ENCODE measurements around the gene PTPRR.

Gene PTPRR

DNA sequence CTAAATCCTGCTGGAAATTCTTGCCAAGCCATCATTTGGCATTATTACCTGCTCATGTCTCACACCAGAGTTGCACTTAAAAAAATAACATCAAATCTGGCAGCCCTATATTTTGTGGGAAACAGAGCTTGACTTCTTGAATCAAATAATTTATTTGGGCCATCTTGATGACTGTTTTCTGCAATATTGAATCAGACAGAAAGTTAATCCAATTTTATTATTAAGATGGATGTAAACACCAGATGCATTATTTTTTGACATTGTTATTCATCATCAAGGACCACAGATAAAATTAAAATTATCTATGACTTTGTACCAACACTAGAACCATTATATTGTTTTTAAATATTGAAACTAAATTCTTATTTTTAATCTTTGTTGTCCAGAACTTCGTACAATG is 132.9 kb downstream of the PTPRR start:
- DNase-seq, result no peak

- no peak for DNase-seq
Measured at GRCh38 chr12:70785896-70786295, 134.6 kb downstream of the PTPRR start.

DNA sequence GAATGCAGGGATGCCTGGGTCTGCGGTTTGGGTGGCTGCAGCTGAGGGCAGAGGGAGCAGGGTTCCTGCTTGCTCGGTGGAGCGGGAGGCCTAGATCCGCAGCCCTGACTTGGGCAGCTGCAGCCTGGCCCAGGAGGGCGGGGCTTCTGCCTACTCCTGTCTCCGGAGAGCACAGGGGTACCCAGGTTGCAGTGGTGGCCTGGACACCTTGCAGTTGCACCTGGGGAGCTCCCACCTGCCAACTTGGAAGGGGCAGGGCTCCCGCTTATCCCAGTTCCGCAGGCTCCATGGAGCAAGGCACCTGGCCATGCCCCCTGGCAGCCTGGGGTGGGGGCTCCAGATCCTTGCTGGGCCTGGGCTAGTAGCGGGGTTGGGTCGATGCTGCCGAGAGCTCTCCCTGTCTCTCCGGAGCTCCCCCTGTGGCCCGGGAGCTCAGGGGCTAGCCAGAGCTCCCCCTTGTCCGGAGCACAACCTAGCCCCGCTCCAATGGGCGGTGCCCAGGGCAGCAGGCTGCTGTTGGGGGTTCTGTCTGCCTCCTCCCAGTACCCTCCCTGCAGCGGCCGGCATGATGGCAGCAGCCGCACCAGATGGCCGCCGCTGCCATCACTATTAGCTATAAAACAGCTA is 136.4 kb downstream of the PTPRR start:
- DNase-seq, result no peak

- DNase-seq, result no peak
Measured at GRCh38 chr12:70783455-70783854, 137.1 kb downstream of the PTPRR start.

DNA sequence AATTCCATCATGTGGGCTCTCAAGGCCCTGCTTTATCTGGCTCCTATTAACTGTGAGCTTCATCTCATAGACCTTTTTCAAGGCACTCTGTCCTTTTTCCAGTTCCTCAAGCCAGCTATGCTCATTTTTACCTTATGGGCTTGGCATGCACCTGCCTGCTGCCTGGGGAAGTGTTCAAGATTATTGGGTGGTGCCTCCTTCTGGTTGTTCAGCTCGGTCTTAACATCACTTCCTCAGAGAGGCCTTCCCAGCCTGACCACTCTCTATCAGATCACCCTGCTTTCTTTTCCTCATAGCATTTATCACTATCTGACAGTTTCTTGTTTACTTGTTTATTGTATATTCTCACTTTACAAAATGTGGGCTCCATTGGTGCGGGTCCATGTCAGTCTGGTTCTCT is 141.3 kb downstream of the PTPRR start:
- DNase-seq, result no peak

GRCh38 chr12:70774055-70774454 is 146.5 kb downstream of the PTPRR start:
- no peak for DNase-seq

- no peak for DNase-seq
Measured at GRCh38 chr12:70772836-70773235, 147.7 kb downstream of the PTPRR start.

GRCh38 chr12:70771581-70771980 is 149.0 kb downstream of the PTPRR start:
- DNase-seq, result no peak

DNA sequence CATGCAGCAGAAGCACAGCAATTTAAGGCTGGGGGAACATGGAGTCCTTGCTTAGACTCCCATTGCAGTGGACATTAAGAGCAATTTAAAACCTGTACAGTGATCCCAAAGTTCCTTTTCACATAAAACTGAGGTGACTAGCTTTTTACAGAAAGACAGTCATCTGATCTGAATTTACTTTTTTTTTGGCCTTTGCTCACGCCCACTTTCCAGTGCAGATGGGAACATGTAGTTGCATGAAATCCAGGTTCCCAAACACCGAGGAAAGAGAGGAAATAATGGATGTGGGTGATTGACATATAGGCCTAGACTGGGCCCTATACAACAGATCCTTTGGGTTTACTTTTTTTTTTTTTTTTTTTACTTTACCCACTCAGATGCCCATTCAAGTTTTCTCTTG is 156.9 kb downstream of the PTPRR start:
- no peak for DNase-seq

DNA sequence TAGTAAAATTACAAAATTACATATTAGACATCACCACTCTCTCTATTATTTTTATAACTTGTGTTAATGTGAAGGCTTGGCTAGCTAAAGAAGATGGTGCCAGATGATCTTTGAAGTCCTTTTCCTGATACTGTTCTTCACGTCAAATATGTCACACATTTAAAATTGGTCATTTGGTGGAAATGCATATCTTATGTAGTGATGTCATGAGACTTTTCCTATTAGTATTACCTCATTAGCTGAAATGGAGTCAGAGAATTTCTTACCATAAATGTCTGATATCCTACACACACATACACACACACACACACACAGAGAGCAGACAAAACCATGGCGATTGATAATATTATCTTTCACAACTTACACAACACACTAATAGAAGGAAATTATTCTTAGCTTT is 158.5 kb downstream of the PTPRR start:
- no peak for DNase-seq

DNA sequence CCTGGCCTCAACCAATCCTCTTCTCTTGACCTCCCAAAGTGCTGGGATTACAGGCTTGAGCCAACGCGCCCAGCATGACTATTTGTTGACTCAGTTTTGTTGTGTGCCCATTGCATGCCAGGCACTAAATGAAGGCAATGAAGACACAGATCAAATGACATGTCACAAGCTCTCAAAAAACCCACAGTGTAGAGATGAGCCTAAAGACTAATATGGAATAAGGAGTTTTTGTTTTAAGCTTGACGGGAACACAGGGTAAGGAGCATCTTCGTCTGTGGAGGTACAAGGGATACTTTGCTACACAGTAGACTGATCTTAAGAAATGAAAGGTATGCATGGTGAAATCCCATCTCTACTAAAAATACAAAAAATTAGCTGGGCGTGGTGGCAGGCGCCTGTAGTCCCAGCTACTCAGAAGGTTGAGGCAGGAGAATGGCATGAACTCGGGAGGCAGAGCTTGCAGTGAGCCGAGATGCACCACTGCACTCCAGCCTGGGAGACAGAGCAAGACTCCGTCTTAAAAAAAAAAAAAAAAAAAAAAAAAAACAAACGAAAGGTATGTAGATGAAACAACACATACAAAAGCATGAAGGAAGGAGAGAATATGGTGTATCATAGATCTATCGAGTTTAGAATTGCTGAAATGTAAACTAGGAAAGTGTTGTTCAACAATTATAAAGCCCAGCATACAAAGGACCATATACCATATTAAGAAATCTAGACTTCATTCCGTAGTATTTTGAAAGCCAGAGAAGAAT is 161.2 kb downstream of the PTPRR start:
- no peak for DNase-seq

- no peak for DNase-seq
Measured at GRCh38 chr12:70758494-70758845, 162.1 kb downstream of the PTPRR start.

GRCh38 chr12:70757830-70758493 is 162.6 kb downstream of the PTPRR start:
- DNase-seq, result no peak

- no peak for DNase-seq
Measured at GRCh38 chr12:70756791-70757190, 163.7 kb downstream of the PTPRR start.

GRCh38 chr12:70756118-70756517 is 164.4 kb downstream of the PTPRR start:
- DNase-seq, result no peak

DNA sequence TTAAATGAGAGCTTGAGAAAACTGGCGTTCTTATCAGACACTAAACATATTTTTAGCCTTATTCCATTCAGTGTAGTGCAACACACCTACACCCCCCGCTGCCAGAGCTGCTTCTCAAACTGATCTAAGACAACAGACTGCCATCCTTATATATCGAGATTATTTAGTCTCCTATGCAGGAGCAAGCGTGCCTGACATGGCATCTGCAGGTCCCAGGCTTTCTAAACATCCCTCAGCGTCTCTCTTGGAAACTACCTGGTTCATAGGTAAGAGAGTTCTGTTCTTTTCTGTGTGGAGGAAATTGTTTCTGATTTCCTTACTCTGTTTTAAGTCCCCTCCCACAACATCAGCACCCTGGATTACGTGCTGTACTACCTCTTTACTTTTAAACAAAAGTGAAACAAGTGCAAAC is 166.2 kb downstream of the PTPRR start:
- DNase-seq, result no peak

GRCh38 chr12:70752327-70752726 is 168.2 kb downstream of the PTPRR start:
- no peak for DNase-seq

DNA sequence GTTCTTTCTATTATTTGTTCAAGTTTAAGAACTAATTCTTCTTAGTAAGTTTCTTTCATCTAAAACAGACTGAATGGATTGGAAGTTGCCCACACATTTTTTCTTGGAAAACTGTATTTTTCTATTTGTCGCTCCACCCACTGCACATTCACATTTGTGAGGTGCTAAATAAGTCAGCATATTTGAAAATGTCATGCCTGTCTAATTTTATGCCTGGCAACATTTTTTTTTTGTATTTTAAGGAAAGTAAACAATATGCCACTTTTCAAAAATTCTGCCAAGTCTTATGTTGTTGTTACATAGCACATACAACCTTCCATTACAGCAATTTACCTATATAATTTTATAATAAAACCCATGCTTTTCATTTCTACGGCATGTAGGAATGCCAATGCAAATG is 170.6 kb downstream of the PTPRR start:
- DNase-seq, result no peak

- no peak for DNase-seq
Measured at GRCh38 chr12:70748809-70749208, 171.7 kb downstream of the PTPRR start.

DNA sequence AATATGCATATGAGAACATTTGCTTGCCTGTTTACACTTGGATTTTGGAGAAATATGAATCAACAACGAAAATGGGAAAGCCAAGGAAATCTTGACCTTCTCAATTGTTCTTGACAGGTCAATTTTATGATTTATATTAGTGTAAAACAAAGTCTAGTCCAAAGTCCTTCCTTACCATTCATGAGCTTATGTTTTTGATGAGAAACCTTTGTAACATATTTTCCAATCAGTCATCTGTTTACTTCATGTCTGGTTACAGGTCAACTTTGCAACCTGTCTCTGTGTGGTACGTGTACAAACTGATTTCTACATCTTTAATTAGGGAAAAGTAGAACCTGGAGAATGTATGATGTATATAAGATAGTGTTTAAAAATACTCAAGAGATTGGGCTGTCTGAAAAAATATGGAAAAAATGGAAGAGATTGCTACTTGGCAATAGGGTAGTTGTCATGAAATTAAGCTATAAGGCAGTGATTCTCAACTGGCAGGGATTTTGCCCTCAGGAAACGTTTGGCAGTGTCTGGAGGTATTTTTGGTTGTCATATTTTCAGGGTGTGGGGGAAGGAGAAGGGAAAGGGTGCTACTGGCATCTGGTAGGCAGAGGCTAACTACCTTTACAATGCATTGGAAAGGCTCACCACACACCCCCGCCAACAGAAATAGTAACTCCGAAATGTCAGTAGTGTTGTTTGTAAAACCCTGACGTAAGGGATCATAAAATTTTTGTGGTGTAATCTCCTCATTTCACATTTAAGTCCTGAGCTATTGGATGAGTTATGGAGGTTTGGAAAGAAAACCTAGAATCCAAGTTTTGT is 172.9 kb downstream of the PTPRR start:
- no peak for DNase-seq

GRCh38 chr12:70745048-70745447 is 175.5 kb downstream of the PTPRR start:
- DNase-seq, result no peak

DNA sequence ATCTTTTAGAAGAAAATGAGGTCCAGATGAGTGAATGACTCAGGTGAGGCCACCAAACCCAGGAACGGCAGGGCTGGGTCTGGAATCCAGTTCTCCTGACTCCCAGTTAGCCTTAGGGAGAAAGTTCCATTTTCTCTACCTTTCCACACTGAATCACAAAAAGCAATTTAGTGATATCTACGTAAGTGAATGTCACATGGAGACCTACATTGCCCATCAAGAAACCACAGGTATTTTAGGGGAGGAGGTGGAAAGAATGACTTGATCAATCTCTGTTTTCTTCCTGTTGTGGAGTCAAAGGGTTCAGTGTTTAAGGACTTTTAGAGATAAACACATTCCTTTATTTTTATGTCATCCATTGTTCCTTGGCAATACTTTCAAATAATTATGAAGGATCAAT is 176.4 kb downstream of the PTPRR start:
- no peak for DNase-seq

GRCh38 chr12:70741256-70741655 is 179.3 kb downstream of the PTPRR start:
- DNase-seq, result no peak

DNA sequence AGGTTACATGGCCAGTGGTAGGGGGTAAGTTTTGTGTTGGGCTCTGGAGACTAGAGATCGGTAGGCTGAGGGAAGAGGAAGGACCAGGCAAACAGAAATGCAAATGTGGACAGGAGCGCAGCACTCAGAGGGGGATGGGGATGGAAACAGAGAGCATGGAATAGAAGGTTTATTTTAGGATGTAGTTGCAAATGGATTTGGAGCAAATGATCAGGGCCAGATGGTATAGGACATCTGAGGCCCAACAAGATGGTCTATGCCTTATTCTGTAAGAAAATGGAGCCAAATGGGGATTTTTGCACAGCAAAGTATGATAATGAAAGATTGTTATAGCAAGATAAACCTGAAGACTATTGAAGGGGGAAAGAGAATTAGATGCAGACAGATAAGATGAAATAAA is 180.8 kb downstream of the PTPRR start:
- no peak for DNase-seq

Data from SW 1271 (cell line).